Neural cell (in vitro differentiated cells): ENCODE measurements around the gene APBA2.

Source experiments
- POLR2AphosphoS5 ChIP-seq: IDR thresholded peaks from 2 replicates; pipeline ENCODE4 v1.6.1; 2012
- TF ChIP-seq, protein P1 (sequence below): fragments of 450-650 bp; IDR thresholded peaks from 2 replicates; pipeline ENCODE4 v1.5.1; 2014; ENCODE audit warnings: antibody characterized with exemption, mild to moderate bottlenecking, moderate library complexity; ENCODE audit not compliant: poor library complexity, severe bottlenecking

- no peak for TF ChIP-seq POLR2AphosphoS5
- TF ChIP-seq, protein P1, sequence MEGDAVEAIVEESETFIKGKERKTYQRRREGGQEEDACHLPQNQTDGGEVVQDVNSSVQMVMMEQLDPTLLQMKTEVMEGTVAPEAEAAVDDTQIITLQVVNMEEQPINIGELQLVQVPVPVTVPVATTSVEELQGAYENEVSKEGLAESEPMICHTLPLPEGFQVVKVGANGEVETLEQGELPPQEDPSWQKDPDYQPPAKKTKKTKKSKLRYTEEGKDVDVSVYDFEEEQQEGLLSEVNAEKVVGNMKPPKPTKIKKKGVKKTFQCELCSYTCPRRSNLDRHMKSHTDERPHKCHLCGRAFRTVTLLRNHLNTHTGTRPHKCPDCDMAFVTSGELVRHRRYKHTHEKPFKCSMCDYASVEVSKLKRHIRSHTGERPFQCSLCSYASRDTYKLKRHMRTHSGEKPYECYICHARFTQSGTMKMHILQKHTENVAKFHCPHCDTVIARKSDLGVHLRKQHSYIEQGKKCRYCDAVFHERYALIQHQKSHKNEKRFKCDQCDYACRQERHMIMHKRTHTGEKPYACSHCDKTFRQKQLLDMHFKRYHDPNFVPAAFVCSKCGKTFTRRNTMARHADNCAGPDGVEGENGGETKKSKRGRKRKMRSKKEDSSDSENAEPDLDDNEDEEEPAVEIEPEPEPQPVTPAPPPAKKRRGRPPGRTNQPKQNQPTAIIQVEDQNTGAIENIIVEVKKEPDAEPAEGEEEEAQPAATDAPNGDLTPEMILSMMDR: no peak
Observed at GRCh38 chr15:29119847-29120246, 234.1 kb downstream of the APBA2 start.
